HG03432 (cell line): ENCODE measurements around the gene PTPRN.
"Not testable (repeated sequence)": the region's sequence is repeated elsewhere in the genome, so short reads cannot be mapped to it uniquely, and the experiment has no call there.

Source experiments
- ATAC-seq: cut with Tn5 transposase; IDR thresholded peaks from one replicate; pipeline ENCODE4 v1.9.1; 2021; ENCODE audit warnings: mild to moderate bottlenecking, moderate library complexity; ENCODE audit not compliant: unreplicated experiment

Gene PTPRN

GRCh38 chr2:219309278-219309677 lies at the start of gene PTPRN:
Gene PTPRN, minus strand, starts transcription at chr2:219309401. Its CDS starts 69 bp downstream, at chr2:219309332.
- no peak for ATAC-seq

- no peak for ATAC-seq
Measured at GRCh38 chr2:219358170-219359075, 49.2 kb upstream of the PTPRN start.

GRCh38 chr2:219356834-219357233 lies 47.6 kb upstream of the PTPRN start:
- ATAC-seq: no peak

GRCh38 chr2:219354582-219354981 lies 45.4 kb upstream of the PTPRN start:
- no peak for ATAC-seq

- no peak for ATAC-seq
Measured at GRCh38 chr2:219353129-219353528, 43.9 kb upstream of the PTPRN start.

DNA sequence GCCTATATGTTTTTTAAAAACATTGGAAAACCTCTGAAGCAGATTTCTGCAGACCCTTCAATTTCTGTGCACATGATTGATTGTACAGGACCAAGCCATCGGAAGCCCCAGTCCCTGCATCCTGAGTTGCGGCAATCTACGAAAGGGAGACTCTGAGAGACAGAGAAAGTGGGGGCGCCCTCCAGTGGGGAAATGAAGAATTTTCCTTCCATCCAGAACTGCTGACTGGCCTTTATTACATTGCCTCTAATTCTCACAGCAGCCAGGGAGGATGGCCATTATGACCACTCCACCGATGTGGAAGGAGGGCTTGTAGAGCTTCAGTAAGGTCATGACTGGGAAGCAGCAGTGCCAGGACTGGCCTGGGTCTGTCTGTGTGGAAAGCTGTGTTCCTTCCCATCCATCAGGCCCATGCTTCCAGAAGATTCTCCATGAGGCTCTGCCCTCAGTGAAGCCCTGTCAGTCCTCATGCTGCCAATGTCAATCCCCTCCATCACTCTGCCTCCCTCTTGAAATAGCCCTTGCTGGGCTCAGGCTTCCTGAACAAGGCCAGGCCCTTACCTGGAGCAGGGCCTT lies 43.3 kb upstream of the PTPRN start:
- peak; percentile 59 for ATAC-seq

- no peak for ATAC-seq
Measured at GRCh38 chr2:219350710-219351221, 41.6 kb upstream of the PTPRN start.

DNA sequence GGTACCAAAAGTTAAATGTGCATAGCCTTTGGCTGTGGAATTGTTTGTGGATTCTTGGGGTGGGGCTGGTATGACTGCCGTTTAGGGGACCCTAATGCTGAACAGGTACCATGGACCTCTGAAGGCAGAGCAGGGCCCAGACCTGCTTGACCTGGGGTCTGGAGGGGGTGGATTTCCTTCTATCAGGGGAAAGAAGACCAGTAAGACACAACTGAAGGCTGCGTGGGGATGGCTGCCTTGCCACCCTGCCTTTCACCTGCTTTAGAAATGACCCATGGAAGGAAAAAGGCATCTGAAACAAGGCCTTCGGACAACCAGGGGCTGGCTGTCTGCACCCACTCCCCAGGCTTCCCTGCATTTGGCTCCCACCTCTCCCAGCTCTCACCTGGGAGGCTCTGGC lies 41.0 kb upstream of the PTPRN start:
- ATAC-seq: no peak

DNA sequence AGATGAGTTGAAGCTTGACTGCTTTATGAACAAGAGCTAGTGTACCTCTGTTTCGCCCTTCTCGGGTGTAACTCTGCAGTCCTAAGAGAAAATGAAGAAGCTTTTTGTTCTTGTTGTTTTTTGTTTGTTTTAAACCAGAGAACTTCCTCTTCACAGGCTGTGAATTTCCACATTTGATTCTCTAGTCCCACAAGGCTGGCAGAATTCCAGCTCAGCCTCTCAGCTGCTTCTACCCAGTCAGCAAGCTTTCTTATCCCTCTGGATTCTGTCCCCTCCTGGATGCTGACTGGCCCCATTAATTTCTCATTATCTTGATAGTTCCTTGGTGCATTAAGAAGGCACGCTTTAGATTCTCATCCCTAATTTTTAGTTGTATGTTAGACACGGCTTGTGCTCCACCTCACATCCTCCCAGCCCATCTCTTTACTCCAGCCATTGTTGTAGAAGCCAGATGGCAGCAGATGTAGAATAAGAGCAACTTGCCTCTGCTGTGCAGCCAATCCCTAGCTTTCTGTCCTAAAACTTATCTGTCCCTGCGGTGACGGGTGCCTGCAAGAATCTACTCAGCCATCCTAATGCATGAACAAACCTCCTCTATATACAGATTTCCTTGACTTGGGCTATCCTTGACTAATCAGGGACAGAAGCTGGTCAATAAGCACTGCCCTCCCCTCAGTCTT lies 35.7 kb upstream of the PTPRN start:
- ATAC-seq: no peak

- no peak for ATAC-seq
Measured at GRCh38 chr2:219335373-219335786, 26.2 kb upstream of the PTPRN start.

DNA sequence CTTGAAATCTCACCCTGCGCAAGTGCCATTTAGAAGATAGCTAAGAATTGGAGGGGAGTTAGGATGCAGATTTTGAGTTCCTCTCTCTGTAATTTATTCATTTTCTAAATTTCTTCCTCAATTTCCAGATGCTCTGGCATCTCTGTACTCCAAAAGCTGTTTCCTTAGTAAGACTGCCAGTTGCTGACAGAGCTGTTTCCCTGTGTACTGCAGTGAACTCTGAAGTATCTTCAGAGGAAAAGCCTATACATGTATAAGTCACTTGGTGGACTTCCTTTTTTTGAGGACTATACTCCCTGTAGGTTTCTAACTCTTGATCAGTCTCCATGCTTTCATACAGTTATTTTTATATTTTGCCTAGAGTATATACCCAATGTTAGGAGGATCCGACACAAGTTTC lies 24.9 kb upstream of the PTPRN start:
- no peak for ATAC-seq

GRCh38 chr2:219332542-219332941 lies 23.3 kb upstream of the PTPRN start, which contains the start of gene RESP18:
Gene RESP18, minus strand, starts transcription at chr2:219332744.
- no peak for ATAC-seq

DNA sequence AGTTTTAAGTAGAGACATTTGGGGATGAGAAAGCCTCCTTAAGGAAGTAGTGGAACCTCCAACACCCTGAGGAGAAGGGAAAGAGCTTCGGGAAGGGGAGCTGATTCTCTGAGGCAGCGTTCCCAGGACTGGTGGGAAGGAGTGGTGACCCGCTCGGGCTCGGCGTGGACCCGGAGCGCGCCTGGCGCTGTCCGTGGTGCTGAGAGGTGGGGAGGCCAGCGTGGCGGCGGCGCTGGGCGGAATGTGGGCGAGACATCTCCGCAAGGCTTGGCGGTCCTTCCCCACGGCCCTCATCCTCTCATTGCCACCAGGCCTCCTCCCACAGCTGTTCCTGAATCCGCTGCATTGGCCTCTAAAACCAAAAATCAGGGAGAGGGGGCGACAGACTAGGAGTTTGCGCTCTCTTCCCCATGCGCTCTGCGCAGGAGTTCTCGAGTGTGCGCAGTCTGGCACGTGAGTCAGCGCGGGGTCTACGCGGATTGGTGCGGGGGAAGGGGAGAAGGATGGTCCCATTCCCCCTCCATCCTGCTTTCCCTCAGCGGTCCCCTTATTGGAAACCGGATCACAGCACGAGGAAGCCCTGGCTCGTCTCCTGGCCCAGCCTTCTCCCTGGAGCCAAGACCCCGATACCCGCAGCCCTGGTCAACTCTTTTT lies 22.5 kb upstream of the PTPRN start:
- no peak for ATAC-seq

GRCh38 chr2:219327719-219328118 lies 18.5 kb upstream of the PTPRN start:
- no peak for ATAC-seq

GRCh38 chr2:219325657-219326315 lies 16.6 kb upstream of the PTPRN start:
- ATAC-seq: no peak

DNA sequence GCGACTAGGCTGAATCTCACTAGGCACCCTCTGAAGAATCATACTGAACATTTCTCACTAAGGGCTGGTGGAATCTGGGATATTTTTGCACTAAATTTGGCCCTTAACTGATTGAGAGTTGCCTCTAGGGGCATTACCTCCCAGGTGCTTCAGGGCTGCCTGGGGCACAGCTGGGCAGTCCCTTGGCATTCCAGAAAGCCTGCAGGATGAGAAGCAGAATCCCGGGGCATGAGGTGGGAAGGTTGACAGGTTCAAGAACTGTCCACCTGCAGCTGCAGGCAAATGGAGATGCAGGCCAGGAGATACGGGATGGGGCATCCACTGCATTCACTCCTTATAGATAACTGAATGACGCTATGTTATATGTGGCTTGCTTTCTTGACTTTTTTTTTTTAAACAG lies 15.9 kb upstream of the PTPRN start:
- no peak for ATAC-seq

DNA sequence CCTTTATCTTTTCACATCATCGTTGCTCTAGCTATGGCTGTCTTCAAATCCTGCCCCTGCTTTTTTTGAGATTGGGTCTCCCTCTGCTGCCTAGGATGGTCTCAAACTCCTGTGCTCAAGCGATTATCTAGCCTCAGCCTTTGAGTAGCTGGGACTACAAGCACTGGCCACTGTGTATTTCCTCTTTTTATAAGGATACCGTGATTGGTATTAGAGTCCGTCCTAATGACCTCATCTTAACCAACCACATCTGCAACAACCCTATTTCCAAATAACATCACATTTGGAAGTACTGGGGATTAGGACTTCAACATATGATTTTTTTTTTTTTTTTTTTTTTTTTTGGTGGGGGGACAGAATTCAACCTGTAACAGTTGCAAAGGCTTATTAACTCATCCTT lies 14.2 kb upstream of the PTPRN start:
- ATAC-seq: no peak

DNA sequence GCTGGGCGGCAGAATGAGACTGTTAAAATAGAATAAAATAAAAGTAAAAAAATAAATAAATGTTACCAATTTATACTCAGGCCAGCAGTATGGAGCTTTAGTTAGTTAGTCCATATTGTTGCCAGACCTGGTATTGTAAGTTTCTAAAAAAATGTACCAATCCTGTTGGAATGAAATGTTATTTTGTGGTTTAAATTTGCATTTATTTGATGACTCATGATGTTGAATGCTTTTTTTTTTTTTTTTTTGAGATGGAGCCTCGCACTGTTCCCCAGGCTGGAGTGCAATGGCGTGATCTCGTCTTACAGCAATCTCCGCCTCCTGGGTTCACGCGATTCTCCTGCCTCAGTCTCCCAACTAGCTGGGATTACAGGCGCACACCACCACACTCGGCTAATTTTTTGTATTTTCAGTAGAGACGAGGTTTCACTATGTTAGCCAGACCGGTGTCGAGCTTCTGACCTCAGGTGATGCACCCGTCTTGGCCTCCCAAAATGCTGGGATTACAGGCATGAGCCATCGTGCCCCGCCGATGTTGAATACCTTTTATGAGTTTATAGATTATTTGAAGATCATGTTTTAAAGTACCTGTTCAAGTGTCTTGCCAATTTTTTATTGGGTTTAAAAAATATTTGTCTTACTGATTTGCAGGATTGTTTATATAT lies 5.7 kb upstream of the PTPRN start:
- ATAC-seq: no peak

DNA sequence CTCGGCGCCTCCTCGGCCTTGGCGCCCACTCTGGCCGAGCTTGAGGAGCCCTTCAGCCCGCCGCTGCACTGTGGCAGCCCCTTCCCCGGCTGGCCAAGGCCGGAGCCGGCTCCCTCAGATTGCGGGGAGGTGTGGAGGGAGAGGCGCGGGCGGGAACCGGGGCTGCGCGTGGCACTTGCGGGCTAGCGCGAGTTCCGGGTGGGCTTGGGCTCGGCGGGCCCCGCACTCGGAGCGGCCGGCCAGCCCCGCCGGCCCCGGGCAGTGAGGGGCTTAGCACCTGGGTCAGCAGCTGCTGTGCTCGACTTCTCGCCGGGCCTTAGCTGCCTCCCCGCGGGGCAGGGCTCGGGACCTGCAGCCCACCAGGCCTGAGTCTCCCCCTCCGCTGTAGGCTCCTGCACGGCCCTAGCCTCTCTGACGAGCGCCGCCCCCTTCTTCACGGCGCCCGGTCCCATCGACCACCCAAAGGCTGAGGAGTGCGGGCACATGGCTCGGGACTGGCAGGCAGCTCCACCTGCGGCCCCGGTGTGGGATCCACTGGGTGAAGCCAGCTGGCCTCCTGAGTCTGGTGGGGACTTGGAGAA lies 3.6 kb upstream of the PTPRN start:
- not testable (repeated sequence) for ATAC-seq
